T-helper 9 cell (primary cell): Measurements from ENCODE around the gene UBR4.

ENCODE experiments used
- DNase-seq: peaks from one replicate; pipeline ENCODE4 v3.0.0-alpha.2; 2020

UBR4 gene

DNA sequence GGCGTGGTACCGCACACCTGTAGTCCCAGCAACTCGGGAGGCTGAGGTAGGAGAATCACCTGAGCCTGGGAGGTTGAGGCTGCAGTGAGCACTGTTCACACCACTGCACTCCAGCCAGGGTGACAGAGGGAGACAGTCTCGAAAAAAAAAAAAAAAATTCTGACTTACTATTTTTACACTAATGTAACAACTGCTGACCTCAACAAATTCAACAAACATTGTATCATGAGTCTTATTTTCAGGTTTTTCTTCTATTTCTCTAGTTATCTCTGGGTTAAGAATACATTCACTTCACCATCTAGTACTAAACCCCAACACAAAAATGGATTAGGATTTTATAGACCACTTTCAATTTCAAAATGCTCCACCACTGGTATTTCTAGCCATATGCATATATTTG, 72.9 kb downstream of the UBR4 start:
- no peak for DNase-seq

DNA sequence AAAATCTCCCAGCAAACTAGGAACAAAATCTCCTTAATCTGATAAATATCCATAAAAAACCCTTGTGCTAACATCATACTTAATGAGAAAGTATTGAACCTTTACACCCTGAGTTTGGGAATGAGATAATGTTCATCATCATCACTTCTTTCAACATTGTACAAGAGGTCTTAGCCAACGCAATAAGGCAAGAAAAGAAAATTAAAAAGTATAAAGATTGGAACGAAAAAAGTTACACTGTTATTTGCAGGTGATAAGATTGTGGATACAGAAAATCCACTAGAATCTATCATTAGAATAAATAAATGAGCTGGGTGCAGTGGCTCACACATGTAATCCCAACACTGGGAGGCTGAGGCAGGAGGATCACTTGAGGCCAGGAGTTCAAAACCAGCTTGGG, 76.7 kb downstream of the UBR4 start:
- no peak for DNase-seq

DNA sequence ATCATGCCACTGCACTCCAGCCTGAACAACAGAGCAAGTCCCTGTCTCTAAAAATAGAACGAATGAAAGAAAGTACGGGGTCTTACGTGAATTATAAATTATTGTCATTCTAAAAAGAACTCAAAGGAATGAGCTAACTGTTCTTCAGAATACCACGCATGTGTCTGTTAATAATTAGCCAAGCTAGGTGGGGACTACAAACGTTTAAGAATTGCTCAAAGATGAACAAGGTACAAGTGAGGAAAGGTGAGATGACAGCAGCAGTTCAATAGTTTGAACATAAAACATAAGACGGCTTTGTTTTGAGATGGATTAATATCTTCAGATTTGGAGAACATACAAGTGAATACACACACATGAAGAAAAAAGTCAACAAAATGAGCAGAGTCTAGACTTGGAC, 79.6 kb downstream of the UBR4 start:
- no peak for DNase-seq

DNA sequence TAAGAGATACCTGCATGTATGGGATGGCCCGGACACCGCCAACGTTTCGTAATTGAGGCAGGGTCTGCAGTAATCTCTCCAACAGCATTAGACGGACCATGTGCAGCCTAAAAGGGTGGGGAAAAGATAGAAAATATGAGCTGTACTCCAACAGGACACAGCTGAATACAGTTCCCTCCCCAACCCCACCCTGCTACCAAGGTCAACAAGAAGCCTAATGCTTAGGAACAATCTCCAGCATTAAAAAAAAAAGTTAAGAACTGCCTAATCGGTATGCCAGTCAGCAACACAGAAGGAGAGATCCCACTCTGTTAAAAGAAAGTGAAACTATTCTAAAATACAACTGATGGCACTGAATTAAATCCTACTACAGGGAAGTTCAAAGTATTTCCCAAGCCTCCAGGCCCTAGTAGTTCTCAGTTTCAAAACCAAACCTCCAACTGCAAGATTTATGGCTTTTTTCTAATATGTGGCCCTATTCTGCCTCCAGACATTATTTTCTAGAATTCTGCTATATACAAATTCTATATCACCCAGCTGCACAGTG, 81.0 kb downstream of the UBR4 start:
- no peak for DNase-seq

DNA sequence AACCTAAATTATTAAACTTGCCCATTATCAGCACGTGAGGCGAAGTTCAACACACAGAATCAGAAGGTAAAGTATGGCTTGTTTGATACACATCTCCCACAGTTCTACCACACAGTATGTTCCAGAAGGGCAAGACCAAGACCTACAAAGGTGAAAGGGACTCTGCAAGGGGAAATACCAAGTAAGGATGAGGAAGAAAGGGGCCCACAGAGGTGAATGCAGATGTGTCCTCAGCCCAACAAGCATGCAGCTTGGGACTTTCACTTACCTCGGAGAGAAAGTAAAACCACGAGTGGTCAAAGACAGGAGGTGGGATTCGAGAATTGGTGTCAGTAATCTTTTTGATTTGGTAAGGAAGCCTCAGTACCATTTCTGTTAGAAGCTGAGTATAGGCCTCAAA, 85.8 kb downstream of the UBR4 start:
- no peak for DNase-seq

DNA sequence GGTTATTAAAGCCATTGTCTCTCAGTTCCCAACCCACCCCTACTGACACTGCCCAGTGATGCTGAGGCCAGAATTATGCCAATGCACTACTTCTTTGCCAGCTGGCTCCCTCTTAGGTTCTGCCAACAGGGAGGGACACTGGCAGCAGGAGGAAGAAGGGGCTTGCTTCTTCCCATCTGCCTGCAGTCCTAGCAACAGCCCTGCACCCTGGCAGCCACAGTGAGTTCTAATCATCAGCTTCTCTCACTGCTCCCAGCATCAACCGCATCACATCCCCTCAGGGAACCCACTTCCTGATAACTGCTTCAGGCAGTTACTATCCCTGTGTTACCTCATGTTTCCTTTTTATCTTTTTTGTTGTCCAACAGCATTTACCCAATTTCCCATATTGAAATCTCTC, 86.2 kb downstream of the UBR4 start:
- no peak for DNase-seq

DNA sequence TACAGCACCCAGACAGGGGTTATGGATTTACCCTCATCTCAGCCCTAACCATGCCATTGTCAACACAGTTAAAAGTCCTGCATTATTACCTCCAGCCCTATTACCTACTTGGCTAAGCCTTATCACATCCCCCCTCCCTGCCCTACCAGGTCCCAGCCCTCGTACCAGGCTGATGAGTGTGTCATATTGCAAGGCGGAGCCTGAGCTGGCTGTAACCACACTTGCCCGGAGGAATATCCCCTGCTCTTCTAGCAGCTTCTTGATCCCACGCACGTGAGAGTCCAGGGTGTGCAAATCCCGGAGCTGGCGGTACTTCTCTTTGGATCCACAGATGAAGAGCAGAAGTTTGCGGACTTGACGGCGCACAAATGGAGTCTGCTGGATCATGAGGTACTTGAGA, 87.4 kb downstream of the UBR4 start:
- no peak for DNase-seq

DNA sequence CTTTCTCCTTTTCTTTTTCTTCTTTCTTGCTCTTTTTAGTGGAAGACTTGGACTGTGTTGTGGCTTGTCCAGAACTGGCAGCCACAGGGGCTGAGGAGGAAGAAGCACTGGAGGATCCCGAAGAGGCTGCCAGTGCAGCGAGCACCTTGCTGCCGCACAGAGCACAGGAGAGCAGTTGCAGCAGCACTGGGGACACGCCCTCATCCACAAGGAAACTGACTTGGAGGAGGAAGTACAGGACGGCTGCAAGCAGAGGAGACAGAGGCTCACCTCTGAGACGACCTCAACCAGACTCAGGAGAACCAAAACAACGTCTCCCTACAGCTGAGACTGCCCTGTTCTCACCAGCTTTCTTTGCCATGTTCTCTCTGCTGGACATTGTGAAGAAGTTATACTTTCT, 88.9 kb downstream of the UBR4 start:
- DNase-seq, result no peak

DNA sequence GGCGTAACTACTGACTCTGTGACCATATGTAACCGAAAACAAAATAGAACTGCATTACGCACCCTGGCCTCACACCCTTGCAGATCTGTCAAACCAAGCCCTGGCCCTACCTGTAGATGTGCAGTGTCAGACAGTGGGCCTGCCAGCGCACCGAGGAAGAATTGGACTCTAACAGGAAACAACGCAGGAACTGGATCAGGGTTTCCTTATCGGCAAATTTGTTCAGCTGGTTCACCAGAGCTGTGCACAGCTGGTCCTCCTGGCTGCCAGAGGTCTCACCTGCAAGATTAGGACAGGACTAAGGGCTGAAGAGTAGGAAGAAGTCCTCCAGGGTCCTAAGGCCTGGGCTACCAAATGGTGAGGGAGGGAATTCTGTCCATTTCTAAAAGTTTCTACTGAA, 90.0 kb downstream of the UBR4 start:
- DNase-seq, result no peak

DNA sequence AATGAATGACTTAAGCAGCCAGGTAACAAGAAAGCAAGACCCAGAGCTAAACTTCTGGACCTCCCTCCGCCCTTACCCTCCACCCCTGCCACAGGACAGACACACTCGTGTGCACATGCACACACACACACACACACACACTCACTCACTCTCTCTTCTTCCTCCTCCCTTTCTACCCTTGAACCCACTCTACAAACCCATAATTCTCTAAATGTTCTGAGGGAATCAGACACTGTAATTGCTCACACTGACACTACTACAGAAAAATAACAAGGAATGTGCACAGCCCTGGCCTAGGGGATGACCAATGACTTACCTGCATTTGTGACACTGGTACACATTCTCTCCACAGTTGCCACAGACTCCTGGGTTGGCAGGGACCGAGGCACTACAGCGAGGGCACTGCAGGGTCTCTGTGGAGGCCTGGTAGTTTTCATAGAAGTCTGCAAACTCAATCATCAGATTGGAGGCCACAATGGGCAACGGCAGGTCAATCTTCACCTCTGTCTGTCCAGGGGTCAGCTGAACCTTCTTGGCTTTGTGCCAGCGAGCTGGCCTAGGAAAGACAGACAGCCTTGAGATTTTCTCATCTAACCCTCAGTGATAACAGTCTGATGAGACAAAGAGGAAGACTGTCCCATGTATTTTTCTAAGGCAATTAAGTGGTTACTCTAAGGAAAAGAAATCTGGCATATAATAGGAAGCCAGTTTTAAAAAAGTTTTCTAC, 94.8 kb downstream of the UBR4 start:
- no peak for DNase-seq

DNA sequence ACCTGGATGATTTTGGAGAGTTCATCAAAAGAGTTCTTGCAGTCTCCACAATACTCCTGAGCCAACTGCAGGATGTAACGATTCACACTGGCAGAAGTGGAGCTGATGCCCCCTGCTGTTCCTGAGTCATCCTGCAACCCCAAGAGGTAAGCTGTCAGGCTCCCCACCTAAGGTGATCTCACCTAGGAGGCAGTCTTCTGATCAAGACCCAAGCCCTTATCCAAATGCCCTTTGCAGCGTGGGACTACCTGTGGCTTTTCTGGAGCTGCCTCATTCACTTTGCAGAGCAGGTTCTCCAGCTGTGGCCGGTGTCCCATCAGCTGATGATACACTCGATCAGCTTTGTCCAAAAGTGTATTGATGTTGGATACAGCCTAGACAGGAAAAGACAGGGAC, 96.4 kb downstream of the UBR4 start:
- no peak for DNase-seq

DNA sequence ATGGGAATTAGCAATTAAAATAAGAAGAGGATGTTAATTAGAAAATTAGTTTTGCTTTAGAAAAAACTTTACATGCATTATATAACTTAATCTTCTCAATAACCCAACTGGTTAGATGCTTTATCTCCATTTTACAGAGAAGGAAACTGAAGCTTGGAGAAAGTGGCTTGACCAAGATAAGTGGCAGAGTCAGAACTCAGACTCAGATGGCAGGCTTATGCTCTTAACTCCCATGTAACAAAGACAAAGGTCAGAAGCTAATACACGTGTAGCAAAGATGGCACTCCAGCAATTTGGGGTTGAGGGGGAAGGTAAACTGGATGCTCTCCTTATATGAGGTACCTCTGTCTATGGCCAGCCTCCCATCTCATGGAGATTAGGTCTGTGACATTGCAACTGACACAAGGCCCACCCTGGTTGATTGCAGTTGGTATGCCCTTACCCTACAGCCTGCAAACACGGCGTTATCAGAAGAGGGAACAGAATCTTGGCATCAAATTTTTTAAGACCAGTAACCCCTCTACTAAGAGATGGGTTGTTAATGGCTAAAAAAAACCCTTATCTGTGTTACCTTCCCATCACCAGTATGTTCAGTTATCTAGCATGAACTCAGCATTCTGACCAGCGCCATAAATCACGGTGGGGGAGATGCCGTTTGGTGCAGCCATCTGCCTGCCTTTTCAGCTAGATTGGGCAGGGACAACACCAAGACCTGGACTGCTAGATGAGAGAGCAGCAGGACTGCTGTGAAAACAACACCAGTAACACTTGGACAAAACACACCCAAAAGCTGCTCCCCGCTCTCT, 97.0 kb downstream of the UBR4 start:
- DNase-seq, result no peak

DNA sequence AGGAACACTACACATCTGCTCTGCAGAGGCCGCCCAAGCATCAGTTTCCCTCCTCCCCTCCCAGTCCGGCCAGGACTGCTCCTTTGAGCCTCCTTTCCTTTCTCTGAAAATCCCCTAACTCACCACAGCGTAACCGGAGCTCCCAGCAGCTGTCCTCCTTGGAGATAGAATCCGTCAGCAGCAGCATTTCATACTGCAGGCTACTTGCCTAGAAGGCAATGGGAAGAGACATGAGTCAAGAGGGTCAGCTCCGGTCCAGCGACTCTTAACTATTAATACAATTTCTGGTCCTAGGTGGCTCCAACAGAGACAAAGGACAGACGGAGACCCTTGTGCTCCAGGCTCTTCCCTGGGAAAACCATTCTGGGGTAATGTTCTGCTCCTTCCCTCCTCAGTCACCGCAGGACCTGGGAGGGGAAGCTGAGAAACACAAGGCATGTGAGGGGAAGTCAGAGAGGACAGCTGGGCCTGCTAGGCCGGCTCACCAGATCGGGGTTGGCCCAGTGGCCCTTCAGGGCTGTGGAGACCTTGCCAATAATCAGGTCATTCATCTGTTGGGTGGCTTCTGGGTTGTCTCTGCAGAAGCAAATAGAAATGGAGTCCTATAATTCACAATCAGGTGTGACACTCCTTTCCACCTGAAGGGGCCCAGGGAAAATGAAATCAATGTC, 99.7 kb downstream of the UBR4 start:
- no peak for DNase-seq

DNA sequence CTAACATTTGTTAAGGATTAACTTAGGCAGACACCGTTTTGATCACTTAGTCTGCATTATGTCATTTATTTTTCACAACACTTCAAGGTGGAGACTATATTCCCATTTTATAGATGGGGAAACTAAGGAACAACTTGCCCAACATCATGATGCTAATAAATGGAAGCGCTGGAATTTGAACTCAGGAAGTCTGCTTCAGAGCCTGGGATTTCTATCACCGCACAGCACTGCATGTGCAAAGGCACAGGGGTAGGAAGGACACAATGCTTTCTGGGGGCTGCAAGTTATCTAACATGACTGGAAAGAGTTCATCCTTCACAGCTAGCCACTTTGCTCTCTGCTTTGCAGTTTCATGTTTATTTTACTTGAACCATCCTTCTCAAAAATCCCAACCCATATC, 100.5 kb downstream of the UBR4 start:
- DNase-seq, result no peak

DNA sequence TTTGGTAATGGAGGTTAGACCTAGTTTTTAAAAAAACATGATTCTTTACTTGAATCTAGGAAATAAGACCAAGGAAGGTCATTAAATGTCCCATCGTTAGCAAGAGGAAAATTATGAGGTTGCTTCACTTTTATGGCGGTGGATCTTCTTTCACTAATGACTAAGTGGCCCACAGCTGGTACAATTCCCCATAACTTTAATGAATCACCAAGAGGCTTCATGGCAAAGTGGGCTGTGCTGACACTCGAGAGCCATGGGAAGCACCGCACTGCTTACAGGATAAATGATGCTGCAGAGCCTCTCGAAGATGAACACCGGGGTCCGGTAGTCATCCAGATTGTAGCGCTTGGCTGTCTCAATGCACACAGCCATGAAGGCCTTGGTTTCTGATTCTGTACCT, 108.8 kb downstream of the UBR4 start:
- no peak for DNase-seq

DNA sequence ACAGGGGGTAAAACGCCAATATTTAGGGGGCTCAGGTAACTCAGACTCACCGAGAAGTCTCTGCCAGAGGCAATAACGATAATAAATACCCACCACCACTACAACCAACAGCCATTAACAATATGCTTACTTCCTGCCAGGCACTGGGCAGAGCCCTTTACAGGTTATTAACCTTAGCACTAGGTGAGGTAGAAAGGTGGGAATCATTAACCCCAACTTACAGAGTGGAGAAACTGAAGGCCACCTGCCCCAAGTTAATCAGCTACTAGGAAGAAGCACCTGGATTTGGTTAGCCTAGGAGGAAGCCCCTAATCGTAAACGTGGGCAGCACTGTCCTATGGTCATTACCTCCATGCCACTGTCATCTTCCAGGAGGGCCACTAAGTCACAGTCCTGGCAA, 110.0 kb downstream of the UBR4 start:
- DNase-seq, result no peak

DNA sequence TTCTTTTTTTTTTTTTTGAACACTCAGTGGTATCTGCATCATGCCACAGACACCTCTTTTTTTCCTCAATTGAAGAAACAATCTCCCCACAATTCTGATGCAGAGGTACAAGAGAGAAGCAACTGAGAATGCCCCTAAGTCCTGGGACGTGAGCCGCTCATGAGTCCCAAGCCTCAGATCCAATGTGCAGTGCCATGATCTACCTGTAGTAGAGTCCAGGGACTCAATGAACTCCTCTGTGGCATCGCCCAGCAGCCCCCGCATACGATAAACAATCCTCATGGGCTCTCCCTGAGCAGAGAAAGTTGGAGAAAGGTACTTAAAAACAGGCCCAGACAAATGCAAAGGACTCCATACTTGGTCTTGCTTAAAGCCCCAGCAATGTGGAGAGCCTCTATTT, 113.1 kb downstream of the UBR4 start:
- DNase-seq, result no peak

DNA sequence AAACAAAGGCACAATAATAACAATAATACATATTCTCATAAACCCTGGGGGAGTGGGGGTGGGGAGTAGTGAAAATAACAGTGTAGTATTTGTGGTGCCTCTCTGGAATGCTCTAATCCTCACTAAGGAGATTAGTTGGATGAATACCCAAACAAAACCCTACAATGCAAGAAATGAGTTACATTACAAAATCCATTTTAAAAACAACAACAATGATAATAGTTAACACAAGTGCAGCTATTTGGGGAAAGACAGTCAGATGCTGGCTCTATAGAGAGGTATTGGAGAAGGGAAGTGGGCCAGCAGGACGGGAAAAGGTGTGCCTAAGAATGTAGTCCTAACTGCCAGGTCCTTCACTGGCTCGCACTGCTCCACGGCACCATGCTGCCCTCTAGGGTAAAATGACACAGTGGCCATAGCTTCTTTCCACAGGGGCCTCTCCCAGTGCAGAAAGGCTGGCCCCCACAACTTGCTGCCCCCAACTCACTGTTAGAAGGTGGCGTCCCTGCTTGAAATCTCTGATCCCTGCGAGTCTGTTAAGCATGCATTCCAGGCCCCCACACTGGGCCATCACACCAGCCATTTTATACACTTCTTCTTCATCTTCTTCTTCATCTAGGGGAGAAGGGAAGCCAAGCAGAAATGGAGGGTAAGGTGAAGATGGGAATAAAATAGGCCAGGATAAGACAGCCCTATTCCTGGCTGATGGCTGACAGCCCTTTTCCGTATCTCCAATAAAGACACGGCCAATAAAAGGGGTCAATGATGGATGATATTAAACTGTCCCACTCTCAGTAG, 113.8 kb downstream of the UBR4 start:
- no peak for DNase-seq

DNA sequence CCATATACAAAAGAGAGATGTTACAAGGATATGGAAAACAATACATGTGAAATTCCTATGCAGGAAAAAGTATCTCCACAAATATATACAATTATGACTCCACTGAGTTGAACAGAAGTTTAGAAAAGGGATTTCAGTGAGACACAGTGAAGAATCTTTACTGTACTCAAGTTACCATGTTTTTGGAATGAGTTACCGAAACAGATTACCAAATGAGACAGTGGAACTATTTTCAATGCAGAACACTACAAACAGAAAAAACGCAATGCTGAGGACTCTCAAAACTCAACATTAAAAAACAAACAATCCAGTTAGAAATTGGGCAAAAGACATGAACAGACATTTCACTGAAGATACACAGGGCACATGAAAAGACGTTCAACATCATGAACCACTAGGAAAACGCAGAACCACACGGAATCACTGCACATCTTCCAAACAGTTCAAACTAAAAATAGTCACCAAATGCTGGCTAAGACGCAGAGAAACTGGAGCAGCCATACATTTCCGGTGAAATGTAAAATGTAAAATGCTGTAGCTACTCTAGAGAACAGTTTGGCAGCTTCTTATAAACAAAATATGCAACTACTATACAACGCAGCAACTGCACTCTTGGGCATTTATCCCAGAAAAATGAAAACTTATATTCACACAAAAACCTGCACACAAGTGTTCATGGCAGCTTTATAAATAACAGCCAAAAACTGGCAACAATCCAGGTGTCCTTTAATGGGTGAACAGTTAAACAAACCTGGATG, 118.7 kb downstream of the UBR4 start:
- DNase-seq, result no peak

DNA sequence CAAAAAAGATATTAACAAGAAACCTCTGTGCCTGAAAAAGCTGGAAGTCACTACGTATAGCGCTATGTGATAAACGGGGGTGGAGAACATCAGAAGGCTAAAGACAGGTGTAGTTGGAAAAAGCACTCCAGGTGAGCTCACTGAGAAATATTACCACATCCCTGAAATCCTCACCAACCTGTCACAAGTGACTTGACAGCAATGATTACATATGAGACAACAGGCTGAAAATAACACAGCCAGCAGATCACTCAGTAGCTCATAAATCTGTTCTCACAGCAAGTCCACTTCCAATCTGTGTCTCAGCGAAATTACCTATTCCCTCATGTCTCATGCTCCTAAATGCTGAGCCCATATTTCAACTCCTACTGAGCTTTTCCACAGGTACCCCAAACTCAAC, 120.5 kb downstream of the UBR4 start:
- no peak for DNase-seq

DNA sequence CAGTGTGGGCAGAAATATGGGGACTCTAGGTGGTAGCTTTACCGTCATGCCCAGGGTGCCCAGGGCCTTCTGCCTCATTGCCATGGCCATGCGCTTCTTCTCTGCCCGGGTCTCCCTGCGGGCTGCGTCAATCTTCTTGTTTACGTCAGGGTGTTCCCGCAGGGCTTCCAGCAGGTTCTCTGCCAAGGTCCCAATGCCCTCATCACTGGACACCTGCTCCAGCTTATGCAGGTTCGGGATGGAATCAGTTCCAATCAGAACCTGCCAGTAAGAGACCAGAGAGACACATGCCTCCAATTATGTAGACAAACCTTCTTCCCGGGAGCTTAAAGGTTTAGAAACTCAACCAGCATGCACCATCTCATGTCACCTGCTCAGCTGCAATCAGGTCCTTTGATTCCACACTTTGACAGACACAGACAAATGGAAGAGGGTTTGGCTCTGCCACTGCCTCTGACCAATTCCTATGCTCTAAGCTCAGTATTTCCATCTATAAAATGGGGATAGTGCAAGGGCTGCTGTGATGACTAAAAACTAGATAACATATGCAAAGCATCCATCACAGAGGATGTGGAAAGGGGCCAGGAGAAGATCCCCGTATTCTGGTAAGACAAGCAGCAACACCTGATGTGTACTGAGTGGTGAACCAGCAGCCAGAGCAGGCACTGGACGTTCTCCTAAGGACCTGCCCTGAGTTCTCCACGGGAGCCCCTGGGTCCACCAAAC, 121.2 kb downstream of the UBR4 start:
- no peak for DNase-seq
